Activated T-helper 17 cell treated with anti-CD3 and anti-CD28 coated beads, Interleukin-2, amount 50 U/mL, for 72 hours (primary cell): ENCODE data around the gene AVL9. TPM values are rescaled to one million over a fixed set of nuclear protein-coding genes. Genes with fewer than 3 reads are reported as not detected.

Experiments used
- ATAC-seq: fragments of 150-1000 bp; cut with Tn5 transposase; replicated peaks from 2 replicates; pipeline ENCODE4 v1.10.0; 2021; ENCODE audit warnings: mild to moderate bottlenecking, moderate library complexity
- H3K27ac Mint-ChIP-seq: one replicate; pipeline ENCODE4 v1.8.0; 2022; ENCODE audit warnings: mixed read lengths
- H3K27me3 Mint-ChIP-seq: one replicate; pipeline ENCODE4 v1.8.0; 2022; ENCODE audit warnings: mixed read lengths
- H3K36me3 Mint-ChIP-seq: one replicate; pipeline ENCODE4 v1.8.0; 2022; ENCODE audit warnings: low read depth, mild to moderate bottlenecking, mixed read lengths
- H3K4me1 Mint-ChIP-seq: one replicate; pipeline ENCODE4 v1.8.0; 2022; ENCODE audit warnings: mixed read lengths
- H3K4me3 Mint-ChIP-seq: one replicate; pipeline ENCODE4 v1.8.0; 2022; ENCODE audit warnings: mild to moderate bottlenecking, mixed read lengths
- H3K9me3 Mint-ChIP-seq: one replicate; pipeline ENCODE4 v1.8.0; 2022; ENCODE audit warnings: mixed read lengths
- total RNA-seq, 2 donors: library from RNA; stranded (reverse); gene quantifications; one replicate each; pipeline ENCODE4 v1.2.3, GENCODE V29; 2022

Gene AVL9
- total RNA-seq, 2 donors from 2014 or later = 46.1 to 48.1 TPM

GRCh38 chr7:32535162-32535702, 39.9 kb downstream of the AVL9 start:
- peaks cover 5% of the 10 kb centered on the region for H3K9me3 Mint-ChIP-seq
- ATAC-seq = no peak
- peaks cover 4% of the 10 kb centered on the region for H3K36me3 Mint-ChIP-seq
- peaks cover 12% of the 10 kb centered on the region for H3K4me1 Mint-ChIP-seq
- H3K27me3 Mint-ChIP-seq = no peaks in the 10 kb centered on the region
- no peak overlapping the region for H3K4me3 Mint-ChIP-seq
- H3K27ac Mint-ChIP-seq = peak overlapping the region; percentile 5

GRCh38 chr7:32536016-32536415, 40.7 kb downstream of the AVL9 start:
- no peak for ATAC-seq
- peaks cover 12% of the 10 kb centered on the region for H3K4me1 Mint-ChIP-seq
- H3K4me3 Mint-ChIP-seq = no peak overlapping the region

GRCh38 chr7:32536585-32536984, 41.3 kb downstream of the AVL9 start:
- H3K4me3 Mint-ChIP-seq = no peak overlapping the region

More at GRCh38 chr7:32536016-32536415, 40.7 kb downstream of the AVL9 start:
- Mint-ChIP-seq H3K27me3 (no peaks in the 10 kb centered on the region), H3K27ac (peak overlapping the region; percentile 5), H3K9me3 (peaks cover 5% of the 10 kb centered on the region), H3K36me3 (peaks cover 4% of the 10 kb centered on the region)

GRCh38 chr7:32537760-32538159, 42.5 kb downstream of the AVL9 start:
- peaks cover 5% of the 10 kb centered on the region for H3K9me3 Mint-ChIP-seq
- H3K4me3 Mint-ChIP-seq = no peak overlapping the region
- ATAC-seq = no peak
- H3K4me1 Mint-ChIP-seq = peaks cover 12% of the 10 kb centered on the region
- peaks cover 5% of the 10 kb centered on the region for H3K36me3 Mint-ChIP-seq
- H3K27ac Mint-ChIP-seq = no peak overlapping the region
- H3K27me3 Mint-ChIP-seq = no peaks in the 10 kb centered on the region

More at GRCh38 chr7:32536585-32536984, 41.3 kb downstream of the AVL9 start:
- H3K9me3 Mint-ChIP-seq = peaks cover 5% of the 10 kb centered on the region
- H3K27me3 Mint-ChIP-seq = no peaks in the 10 kb centered on the region
- H3K27ac Mint-ChIP-seq = peak overlapping the region; percentile 5
- H3K4me1 Mint-ChIP-seq = peaks cover 12% of the 10 kb centered on the region
- no peak for ATAC-seq
- H3K36me3 Mint-ChIP-seq = peaks cover 4% of the 10 kb centered on the region

GRCh38 chr7:32539366-32539765, 44.1 kb downstream of the AVL9 start:
- no peaks in the 10 kb centered on the region for H3K27me3 Mint-ChIP-seq
- no peak overlapping the region for H3K4me3 Mint-ChIP-seq
- H3K9me3 Mint-ChIP-seq = peaks cover 5% of the 10 kb centered on the region
- peaks cover 12% of the 10 kb centered on the region for H3K4me1 Mint-ChIP-seq
- H3K36me3 Mint-ChIP-seq = peaks cover 21% of the 10 kb centered on the region
- no peak for ATAC-seq
- H3K27ac Mint-ChIP-seq = no peak overlapping the region

- Mint-ChIP-seq H3K4me1 (peaks cover 12% of the 10 kb centered on the region), H3K27me3 (no peaks in the 10 kb centered on the region), H3K9me3 (peaks cover 5% of the 10 kb centered on the region), H3K27ac (no peak overlapping the region), H3K4me3 (no peak overlapping the region), H3K36me3 (peaks cover 28% of the 10 kb centered on the region)
- ATAC-seq = peak; percentile 71
These were observed 44.7 kb downstream of the AVL9 start for GRCh38 chr7:32539919-32540531.

- Mint-ChIP-seq H3K27ac (no peak overlapping the region), H3K9me3 (no peaks in the 10 kb centered on the region)
- ATAC-seq = no peak
These were observed 47.3 kb downstream of the AVL9 start for GRCh38 chr7:32542595-32542994.

GRCh38 chr7:32559480-32559879, 64.2 kb downstream of the AVL9 start:
- peaks cover 9% of the 10 kb centered on the region for H3K4me1 Mint-ChIP-seq
- H3K27me3 Mint-ChIP-seq = no peaks in the 10 kb centered on the region
- peak; percentile 31 for ATAC-seq
- H3K4me3 Mint-ChIP-seq = no peak overlapping the region
- peak overlapping the region; percentile 38 for H3K27ac Mint-ChIP-seq
- H3K36me3 Mint-ChIP-seq = peaks cover 86% of the 10 kb centered on the region
- no peaks in the 10 kb centered on the region for H3K9me3 Mint-ChIP-seq

More at GRCh38 chr7:32542595-32542994, 47.3 kb downstream of the AVL9 start:
- Mint-ChIP-seq H3K4me1 (no peaks in the 10 kb centered on the region), H3K27me3 (no peaks in the 10 kb centered on the region), H3K36me3 (peaks cover 47% of the 10 kb centered on the region), H3K4me3 (no peak overlapping the region)

GRCh38 chr7:32560075-32560474, 64.8 kb downstream of the AVL9 start:
- Mint-ChIP-seq H3K36me3 (peaks cover 85% of the 10 kb centered on the region), H3K27ac (peak overlapping the region; percentile 53), H3K4me1 (peaks cover 9% of the 10 kb centered on the region), H3K27me3 (no peaks in the 10 kb centered on the region), H3K9me3 (no peaks in the 10 kb centered on the region), H3K4me3 (no peak overlapping the region)
- no peak for ATAC-seq

- H3K27ac Mint-ChIP-seq = peak overlapping the region; percentile 53
- H3K36me3 Mint-ChIP-seq = peaks cover 84% of the 10 kb centered on the region
- peaks cover 9% of the 10 kb centered on the region for H3K4me1 Mint-ChIP-seq
- no peaks in the 10 kb centered on the region for H3K9me3 Mint-ChIP-seq
- peak overlapping the region; percentile 1 for H3K4me3 Mint-ChIP-seq
- no peaks in the 10 kb centered on the region for H3K27me3 Mint-ChIP-seq
- peak; percentile 66 for ATAC-seq
These were observed 66.3 kb downstream of the AVL9 start for GRCh38 chr7:32561613-32562012.

GRCh38 chr7:32564542-32564941, 69.3 kb downstream of the AVL9 start:
- Mint-ChIP-seq H3K4me3 (no peak overlapping the region), H3K27me3 (no peaks in the 10 kb centered on the region), H3K27ac (no peak overlapping the region), H3K9me3 (no peaks in the 10 kb centered on the region), H3K36me3 (peaks cover 78% of the 10 kb centered on the region), H3K4me1 (peaks cover 9% of the 10 kb centered on the region)
- no peak for ATAC-seq

GRCh38 chr7:32569388-32570289, 74.3 kb downstream of the AVL9 start:
- Mint-ChIP-seq H3K4me1 (no peaks in the 10 kb centered on the region), H3K4me3 (no peak overlapping the region), H3K27me3 (no peaks in the 10 kb centered on the region), H3K36me3 (peaks cover 74% of the 10 kb centered on the region), H3K27ac (no peak overlapping the region), H3K9me3 (no peaks in the 10 kb centered on the region)
- no peak for ATAC-seq

GRCh38 chr7:32573110-32573687, 77.9 kb downstream of the AVL9 start:
- Mint-ChIP-seq H3K4me1 (no peaks in the 10 kb centered on the region), H3K36me3 (peaks cover 89% of the 10 kb centered on the region), H3K27ac (no peak overlapping the region), H3K4me3 (no peak overlapping the region), H3K9me3 (no peaks in the 10 kb centered on the region), H3K27me3 (no peaks in the 10 kb centered on the region)
- ATAC-seq = no peak

GRCh38 chr7:32574626-32575025, 79.3 kb downstream of the AVL9 start:
- Mint-ChIP-seq H3K4me3 (no peak overlapping the region), H3K4me1 (no peaks in the 10 kb centered on the region), H3K9me3 (no peaks in the 10 kb centered on the region), H3K27me3 (no peaks in the 10 kb centered on the region), H3K36me3 (peaks cover 91% of the 10 kb centered on the region), H3K27ac (no peak overlapping the region)
- no peak for ATAC-seq
